ENCODE results near the gene ANKRD33B. TPM values are rescaled to one million over a fixed set of nuclear protein-coding genes. Genes with fewer than 3 reads are reported as not detected.

ANKRD33B gene
- total RNA-seq (2021; fragmentation: NEBNext Ultra II Directional; extraction: Animal tissue kit (Norgen Biotek cat#: 25700)) (20.5 and 20.6 TPM in 2 replicates), polyA plus RNA-seq (2011; rRNA removed) (6.9 and 7.1 TPM in 2 replicates), polyA minus RNA-seq (2011; rRNA and poly(A)+ RNA removed) (25.2 and 26.2 TPM in 2 replicates)
- polyA plus RNA-seq (2011; cell fraction: cytosol; rRNA removed): 5.4 TPM
- 10.9 TPM for polyA plus RNA-seq (2011; cell fraction: nucleus; rRNA removed)
- 8.6 to 11.9 TPM (median 11.1 TPM) in 4 replicates for polyA plus RNA-seq (2012, experiment 1 of 2)
- 2.7 TPM for polyA plus RNA-seq (2012, experiment 2 of 2)
- polyA plus RNA-seq (2013, experiment 1 of 2): 6.4 TPM
- 6.4 TPM for polyA plus RNA-seq (2013, experiment 2 of 2)
- polyA minus RNA-seq (2011; cell fraction: cytosol; rRNA and poly(A)+ RNA removed): 16.0 TPM
- 15.9 TPM for polyA minus RNA-seq (2011; cell fraction: nucleus; rRNA and poly(A)+ RNA removed)
- long read RNA-seq, experiment 1, partial matches to known transcripts: 1 of 13 reads
- long read RNA-seq, experiment 1, other reads (novel, unspliced or antisense): 12 of 13 reads
- long read RNA-seq, experiment 2, partial matches to known transcripts: 0 of 2 reads
- long read RNA-seq, experiment 2, other reads (novel, unspliced or antisense): 2 of 2 reads

GRCh38 chr5:10563945-10564837, at the start of gene ANKRD33B:
Gene ANKRD33B (plus strand): TSS chr5:10564070. CDS start chr5:10564468, 398 bp downstream.
- H2AFZ ChIP-seq (ENCODE audit: low read length): no peak within 1 kb of the TSS
- peaks cover 20 to 59% (median 56%) of the 10 kb centered on the region in 4 experiments for H3K27me3 ChIP-seq (replicated peaks in 1 of 4; ENCODE audit: control insufficient read depth in 3 of 4, extremely low read depth in 1 of 4, insufficient read depth in 3 of 4, low read length in 3 of 4)
- FAIRE-seq: no peak
- TF ChIP-seq HDAC6 (IDR thresholded peaks at IDR 0.05; ENCODE audit: low read depth, low read length): no peak
- no peak for TF ChIP-seq CBX8 (IDR thresholded peaks at IDR 0.05; ENCODE audit: borderline replicate concordance, low read depth, low read length)
- peak; percentile 37 for TF ChIP-seq MAX (IDR thresholded peaks at IDR 0.05)
- TF ChIP-seq EGR1 (IDR thresholded peaks at IDR 0.05; ENCODE audit: borderline replicate concordance, low read depth, low read length): no peak
- peak; percentile 41; the same call in 1 of the 2 replicates for TF ChIP-seq CREB1 (IDR thresholded peaks at IDR 0.05)
- TF ChIP-seq TEAD4 (IDR thresholded peaks at IDR 0.05; ENCODE audit: low read depth, low read length): no peak

More at GRCh38 chr5:10563945-10564837, at the start of gene ANKRD33B:
- Histone ChIP-seq H3K23me2 (ENCODE audit: low read depth, low read length) (peaks cover 15% of the 10 kb centered on the region; the same call in 1 of the 2 replicates), H3K27ac (ENCODE audit: low read depth, low read length) (no peak within 1 kb of the TSS), H2BK15ac (ENCODE audit: low read length) (no peak within 1 kb of the TSS; the same call in 1 of the 2 replicates), H4K91ac (replicated peaks; ENCODE audit: insufficient read length, low read length) (no peak within 1 kb of the TSS), H3K36me3 (ENCODE audit: control insufficient read depth in 2 of 4, insufficient read depth in 4 of 4, low read length in 3 of 4) (no peaks in the 10 kb centered on the region), H2BK5ac (ENCODE audit: low read depth, low read length) (no peak within 1 kb of the TSS; the same call in 1 of the 2 replicates), H2BK20ac (ENCODE audit: low read length) (no peak within 1 kb of the TSS), H3K79me1 (ENCODE audit: low read depth, low read length) (peaks cover 2% of the 10 kb centered on the region; the same call in 1 of the 2 replicates), H3K79me2 (ENCODE audit: control insufficient read depth in 1 of 2, insufficient read depth in 2 of 2, low read length in 2 of 2) (peaks cover 0 to 5% of the 10 kb centered on the region in 2 experiments; a peak in 1 of 4 replicates), H3K9ac (replicated peaks in 1 of 4; ENCODE audit: extremely low read depth in 1 of 4, low read depth in 3 of 4, low read length in 3 of 4) (peak within 1 kb of the TSS; percentile 54 to 83 (median 69)), H3K4me1 (replicated peaks in 1 of 4; ENCODE audit: control insufficient read depth in 3 of 4, insufficient read depth in 4 of 4, low read length in 3 of 4) (peaks cover 8 to 13% (median 10%) of the 10 kb centered on the region in 4 experiments), H3K4me2 (ENCODE audit: insufficient read depth in 1 of 2, low read depth in 2 of 2, low read length in 2 of 2) (peak within 1 kb of the TSS; percentile 93 to 99), H3K4me3 (ENCODE audit: extremely low read depth in 1 of 4, insufficient read depth in 2 of 4, low read depth in 3 of 4, low read length in 4 of 4) (peak within 1 kb of the TSS; percentile 53 to 74 (median 66)), H2BK12ac (ENCODE audit: low read depth, low read length) (peak within 1 kb of the TSS; percentile 91; the same call in 1 of the 2 replicates), H4K5ac (ENCODE audit: insufficient read length, low read depth, low read length) (no peak within 1 kb of the TSS), H4K20me1 (replicated peaks in 1 of 2; ENCODE audit: control insufficient read depth in 1 of 2, insufficient read depth in 2 of 2, low read length in 2 of 2) (peaks cover 4 to 22% of the 10 kb centered on the region in 2 experiments), H3K4ac (replicated peaks; ENCODE audit: insufficient read length, low read depth, low read length) (peak within 1 kb of the TSS; percentile 46), H3K23ac (ENCODE audit: insufficient read length) (no peak within 1 kb of the TSS), H4K8ac (ENCODE audit: extremely low read depth, insufficient read depth, low read length) (peak within 1 kb of the TSS; percentile 45), H3K9me3 (ENCODE audit: insufficient read depth in 2 of 2, low read depth in 1 of 2, low read length in 1 of 2) (no peaks in the 10 kb centered on the region), H2BK120ac (replicated peaks; ENCODE audit: low read depth, low read length) (no peak within 1 kb of the TSS), H2AK5ac (ENCODE audit: low read depth, low read length) (no peak within 1 kb of the TSS), H3K14ac (ENCODE audit: insufficient read length) (no peak within 1 kb of the TSS), H3K56ac (replicated peaks; ENCODE audit: insufficient read length, low read depth, low read length) (peak within 1 kb of the TSS; percentile 14), H3K18ac (ENCODE audit: extremely low read depth, low read length) (peak within 1 kb of the TSS; percentile 79; the same call in 1 of the 2 replicates)
- DNase-seq (ENCODE audit: low read depth in 1 of 2, low spot score in 2 of 2): no peak
- WGBS, 2 experiments (ENCODE audit: extremely low coverage in 1 of 2, insufficient coverage in 1 of 2, insufficient read length in 1 of 2, insufficient replicate concordance in 2 of 2, low coverage in 1 of 2, low lambda C conversion rate in 2 of 2, missing lambda C conversion rate in 1 of 2): 2% methylated on average over 52 of the region's 119 CpGs; no CpG with 5 or more reads in 1 of the 2 experiments
- POLR2A ChIA-PET (ENCODE audit: partially characterized antibody): interaction anchor here (1.2 kb wide), 1 partner anchor 13 kb away, joined by 3 read pairs; no protein-coding TSS in a partner anchor
- CTCF ChIA-PET (ENCODE audit: partially characterized antibody): no interaction called here
